Lower leg skin (tissue), 4 donors: Measurements from ENCODE around the gene NOM1. TPM values are rescaled to one million over a fixed set of nuclear protein-coding genes. Genes with fewer than 3 reads are reported as not detected.
A peak's percentile ranks its signal among the peaks of the same experiment; 100 is the strongest.

Source experiments
- DNase-seq, 2 donors: peaks; one replicate each; pipeline ENCODE4 v3.0.0-alpha.2; 2019; ENCODE audit warnings: low spot score in 2 of 2
- H3K4me3 ChIP-seq: fragments of 200-600 bp; sonication (generic); 2 replicates; pipeline ENCODE4 v1.5.1; 2017; ENCODE audit warnings: mild to moderate bottlenecking, low read depth; ENCODE audit not compliant: poor library complexity, severe bottlenecking
- CTCF ChIP-seq, 3 donors: fragments of 450-650 bp; IDR thresholded peaks; one replicate each; pipeline ENCODE4 v1.5.1; 2016; ENCODE audit warnings: antibody characterized with exemption in 3 of 3, mild to moderate bottlenecking in 3 of 3, moderate library complexity in 2 of 3
- POLR2A ChIP-seq, 2 donors: fragments of 450-650 bp; IDR thresholded peaks; one replicate each; pipeline ENCODE4 v1.6.1; 2016 to 2017; ENCODE audit warnings: antibody characterized with exemption in 2 of 2, mild to moderate bottlenecking in 1 of 2, moderate library complexity in 1 of 2
- WGBS, 2 donors: methylation state at CpG; one replicate each; pipeline ENCODE4 v1.1.5; 2018; 5-methylcytosine and 5-hydroxymethylcytosine counted together
- intact Hi-C: fragments of 100-400 bp; cut with DNase I; formaldehyde crosslinking; loops from one replicate; pipeline ENCODE4 v1.15.0; 2023; ENCODE audit warnings: low total_unique reads
- total RNA-seq, 4 donors: library from RNA; depleted of rRNA; stranded (reverse); fragments of >200 nt; gene quantifications; one replicate each; pipeline ENCODE4 v1.1.0, GENCODE V29; 2016

Gene NOM1
- total RNA-seq, 4 donors from 2014 or later, result 9.0 to 26.4 (median 17.4) TPM

GRCh38 chr7:157005456-157006204, 56.1 kb downstream of the NOM1 start:
- intact Hi-C loops, result no loop called here
- no peak for TF ChIP-seq CTCF (IDR thresholded peaks at IDR 0.05)
- no peak overlapping the region for H3K4me3 ChIP-seq
- DNase-seq, result peak in 1 of 2 donors; percentile 84
- WGBS, 2 donors, result 2 to 3% methylated on average over 58 to 70 of the region's 77 CpGs

- TF ChIP-seq POLR2A (IDR thresholded peaks at IDR 0.05) (no peak), CTCF (IDR thresholded peaks at IDR 0.05) (no peak)
- WGBS, 2 donors, result 8 to 13% methylated on average over 7 to 39 of the region's 39 CpGs
- DNase-seq, result peak in 1 of 2 donors; percentile 65
- no peak overlapping the region for H3K4me3 ChIP-seq
- intact Hi-C loops, result no loop called here
These were observed 56.8 kb downstream of the NOM1 start for GRCh38 chr7:157006205-157006747.

GRCh38 chr7:157006829-157007469, 57.4 kb downstream of the NOM1 start:
- 30 to 47% methylated on average over 7 of the region's 7 CpGs for WGBS, 2 donors
- peak in 1 of 2 donors; percentile 62 for DNase-seq
- intact Hi-C loops, result no loop called here
- TF ChIP-seq CTCF (IDR thresholded peaks at IDR 0.05), result no peak
- no peak overlapping the region for H3K4me3 ChIP-seq

GRCh38 chr7:157007470-157008066, 58.1 kb downstream of the NOM1 start:
- DNase-seq, result peak in 1 of 2 donors; percentile 66
- WGBS, 2 donors, result 25 to 36% methylated on average over 18 of the region's 18 CpGs
- H3K4me3 ChIP-seq, result no peak overlapping the region
- intact Hi-C loops, result no loop called here
- TF ChIP-seq CTCF (IDR thresholded peaks at IDR 0.05) (no peak), POLR2A (IDR thresholded peaks at IDR 0.05) (no peak)

- TF ChIP-seq POLR2A (IDR thresholded peaks at IDR 0.05) (no peak), CTCF (IDR thresholded peaks at IDR 0.05) (no peak)
- WGBS, 2 donors, result 16 to 21% methylated on average over 30 to 31 of the region's 35 CpGs
- H3K4me3 ChIP-seq, result no peak overlapping the region
- intact Hi-C loops, result no loop called here
- peak in 1 of 2 donors; percentile 80 for DNase-seq
These were observed 59.0 kb downstream of the NOM1 start for GRCh38 chr7:157008206-157009169.
